Dendritic cell treated with granulocyte-macrophage colony-stimulating factor and Interleukin-4, amounts not matched to agents 40 ng/mL and 50 ng/mL, for 4 days (primary cell): Measurements from ENCODE around the gene RTN4RL2.
"Not testable (repeated sequence)": the region's sequence is repeated elsewhere in the genome, so short reads cannot be mapped to it uniquely, and the experiment has no call there.

Experiments used
- H3K27ac Mint-ChIP-seq: one replicate; pipeline ENCODE4 v1.8.0; 2022; ENCODE audit warnings: mild to moderate bottlenecking, mixed read lengths
- H3K27me3 Mint-ChIP-seq: one replicate; pipeline ENCODE4 v1.8.0; 2022; ENCODE audit warnings: mild to moderate bottlenecking, mixed read lengths
- H3K36me3 Mint-ChIP-seq: one replicate; pipeline ENCODE4 v1.8.0; 2022; ENCODE audit warnings: low read depth, mixed read lengths
- H3K4me1 Mint-ChIP-seq: one replicate; pipeline ENCODE4 v1.8.0; 2022; ENCODE audit warnings: low read depth, mixed read lengths
- H3K4me3 Mint-ChIP-seq: one replicate; pipeline ENCODE4 v1.8.0; 2022; ENCODE audit warnings: mild to moderate bottlenecking, moderate library complexity, mixed read lengths
- H3K9me3 Mint-ChIP-seq: one replicate; pipeline ENCODE4 v1.8.0; 2022; ENCODE audit warnings: mixed read lengths
- intact Hi-C: fragments of 100-400 bp; cut with micrococcal nuclease; formaldehyde crosslinking; loops from one replicate; pipeline ENCODE4 v1.15.0; 2022

The RTN4RL2 gene

GRCh38 chr11:57444362-57445121, 15.8 kb upstream of the RTN4RL2 start:
- Mint-ChIP-seq H3K27me3 (peaks cover 11% of the 10 kb centered on the region), H3K4me1 (peaks cover 21% of the 10 kb centered on the region), H3K36me3 (no peaks in the 10 kb centered on the region), H3K4me3 (no peak overlapping the region), H3K9me3 (no peaks in the 10 kb centered on the region), H3K27ac (no peak overlapping the region)
- intact Hi-C loops: no loop called here

DNA sequence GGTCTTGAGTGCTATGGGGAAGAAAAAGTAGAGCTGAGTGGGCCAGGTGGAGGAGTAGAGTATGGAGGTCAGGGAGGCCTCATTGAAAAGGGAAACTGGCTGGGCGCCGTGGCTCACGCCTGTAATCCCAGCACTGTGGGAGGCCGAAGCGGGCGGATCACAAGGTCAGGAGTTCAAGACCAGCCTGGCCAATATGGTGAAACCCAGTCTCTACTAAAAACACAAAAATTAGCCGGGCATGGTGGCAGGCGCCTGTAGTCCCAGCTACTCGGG, 15.3 kb upstream of the RTN4RL2 start:
- not testable (repeated sequence) for H3K4me3 Mint-ChIP-seq, H3K9me3 Mint-ChIP-seq

DNA sequence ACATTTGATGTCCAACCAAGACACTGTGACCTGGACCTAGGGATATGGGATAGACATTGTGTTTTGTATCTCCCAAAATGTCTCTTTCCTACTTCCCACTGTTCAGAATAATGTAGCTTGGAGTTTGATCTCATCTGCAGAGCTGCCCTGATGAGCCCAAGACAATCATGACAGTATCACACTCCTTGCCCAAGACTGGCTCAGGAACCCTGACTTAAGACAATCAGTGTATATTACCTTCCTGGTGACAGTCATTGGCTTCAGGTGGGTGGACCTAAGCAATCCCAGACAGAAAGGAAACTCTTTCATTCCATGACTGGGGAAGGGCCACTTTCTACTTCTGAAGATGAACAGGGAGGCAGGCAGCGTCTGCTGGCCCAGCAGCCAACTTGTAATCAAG, 14.3 kb upstream of the RTN4RL2 start:
- intact Hi-C loops: no loop called here
- H3K36me3 Mint-ChIP-seq: no peaks in the 10 kb centered on the region
- H3K27me3 Mint-ChIP-seq: peaks cover 11% of the 10 kb centered on the region

More for the DNA sequence above, 15.3 kb upstream of the RTN4RL2 start:
- H3K4me1 Mint-ChIP-seq: peaks cover 17% of the 10 kb centered on the region
- peaks cover 11% of the 10 kb centered on the region for H3K27me3 Mint-ChIP-seq
- H3K27ac Mint-ChIP-seq, H3K36me3 Mint-ChIP-seq, intact Hi-C loops: not testable (repeated sequence)

GRCh38 chr11:57453543-57454177, 6.7 kb upstream of the RTN4RL2 start:
- intact Hi-C loops: no loop called here
- H3K27ac Mint-ChIP-seq: no peak overlapping the region
- peaks cover 17% of the 10 kb centered on the region for H3K27me3 Mint-ChIP-seq
- H3K9me3 Mint-ChIP-seq: no peaks in the 10 kb centered on the region
- H3K4me3 Mint-ChIP-seq: no peak overlapping the region
- peaks cover 18% of the 10 kb centered on the region for H3K4me1 Mint-ChIP-seq
- no peaks in the 10 kb centered on the region for H3K36me3 Mint-ChIP-seq

More for the DNA sequence above, 14.3 kb upstream of the RTN4RL2 start:
- H3K27ac Mint-ChIP-seq: no peak overlapping the region
- peaks cover 17% of the 10 kb centered on the region for H3K4me1 Mint-ChIP-seq
- H3K4me3 Mint-ChIP-seq: no peak overlapping the region
- no peaks in the 10 kb centered on the region for H3K9me3 Mint-ChIP-seq

DNA sequence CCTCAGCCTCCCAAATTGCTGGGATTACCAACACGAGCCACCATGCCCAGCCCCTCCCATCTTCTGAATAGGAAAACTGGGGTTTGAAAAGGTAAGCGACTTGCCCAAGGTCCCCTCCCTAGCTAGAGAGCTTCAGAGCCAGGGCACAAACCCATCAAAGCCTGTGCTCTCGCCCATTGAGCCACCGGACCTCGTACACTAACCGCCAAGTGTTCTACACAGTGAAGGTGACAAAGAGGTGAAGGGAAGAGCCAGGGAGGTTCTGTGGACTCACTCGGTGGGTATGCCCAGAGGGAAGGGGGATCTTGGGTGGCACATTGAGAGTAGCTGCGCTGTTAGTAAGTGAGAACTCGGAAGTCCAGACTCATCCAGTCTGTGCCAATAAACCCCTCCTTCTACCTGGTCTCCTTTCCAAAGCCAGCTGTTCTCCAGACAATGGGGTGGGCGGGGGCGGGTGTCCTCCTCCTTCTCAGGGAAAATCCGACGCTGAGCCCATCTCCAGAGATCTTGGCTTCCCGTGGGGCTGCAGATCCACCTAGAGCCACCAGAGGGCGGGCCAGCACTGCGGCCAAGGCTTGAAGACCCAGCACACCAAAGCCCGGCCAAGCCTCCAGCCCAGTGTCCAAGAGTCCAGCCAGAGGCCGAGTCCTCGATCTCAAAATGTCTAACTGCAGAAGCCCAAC, 3.2 kb upstream of the RTN4RL2 start:
- no peaks in the 10 kb centered on the region for H3K36me3 Mint-ChIP-seq
- peaks cover 43% of the 10 kb centered on the region for H3K27me3 Mint-ChIP-seq
- no peak overlapping the region for H3K4me3 Mint-ChIP-seq

GRCh38 chr11:57457643-57458023, 2.7 kb upstream of the RTN4RL2 start:
- Mint-ChIP-seq H3K9me3 (no peaks in the 10 kb centered on the region), H3K27me3 (peaks cover 48% of the 10 kb centered on the region), H3K4me1 (peaks cover 31% of the 10 kb centered on the region), H3K27ac (no peak overlapping the region), H3K36me3 (no peaks in the 10 kb centered on the region), H3K4me3 (peak overlapping the region; percentile 21)
- intact Hi-C loops: loop anchor here (1.0 to 5.0 kb wide), 4 partner anchors 25 to 187 kb away; no protein-coding TSS in a partner anchor

More for the DNA sequence above, 3.2 kb upstream of the RTN4RL2 start:
- H3K27ac Mint-ChIP-seq: no peak overlapping the region
- peaks cover 31% of the 10 kb centered on the region for H3K4me1 Mint-ChIP-seq
- intact Hi-C loops: loop anchor here (5.0 kb wide), 1 partner anchor 110 kb away; no protein-coding TSS in a partner anchor
- H3K9me3 Mint-ChIP-seq: no peaks in the 10 kb centered on the region

GRCh38 chr11:57458060-57458409, 2.3 kb upstream of the RTN4RL2 start:
- H3K27me3 Mint-ChIP-seq: peaks cover 51% of the 10 kb centered on the region
- H3K4me3 Mint-ChIP-seq: no peak overlapping the region
- no peaks in the 10 kb centered on the region for H3K9me3 Mint-ChIP-seq
- peaks cover 31% of the 10 kb centered on the region for H3K4me1 Mint-ChIP-seq
- intact Hi-C loops: loop anchor here (1.0 to 5.0 kb wide), 4 partner anchors 25 to 187 kb away; no protein-coding TSS in a partner anchor
- H3K36me3 Mint-ChIP-seq: no peaks in the 10 kb centered on the region
- H3K27ac Mint-ChIP-seq: no peak overlapping the region

DNA sequence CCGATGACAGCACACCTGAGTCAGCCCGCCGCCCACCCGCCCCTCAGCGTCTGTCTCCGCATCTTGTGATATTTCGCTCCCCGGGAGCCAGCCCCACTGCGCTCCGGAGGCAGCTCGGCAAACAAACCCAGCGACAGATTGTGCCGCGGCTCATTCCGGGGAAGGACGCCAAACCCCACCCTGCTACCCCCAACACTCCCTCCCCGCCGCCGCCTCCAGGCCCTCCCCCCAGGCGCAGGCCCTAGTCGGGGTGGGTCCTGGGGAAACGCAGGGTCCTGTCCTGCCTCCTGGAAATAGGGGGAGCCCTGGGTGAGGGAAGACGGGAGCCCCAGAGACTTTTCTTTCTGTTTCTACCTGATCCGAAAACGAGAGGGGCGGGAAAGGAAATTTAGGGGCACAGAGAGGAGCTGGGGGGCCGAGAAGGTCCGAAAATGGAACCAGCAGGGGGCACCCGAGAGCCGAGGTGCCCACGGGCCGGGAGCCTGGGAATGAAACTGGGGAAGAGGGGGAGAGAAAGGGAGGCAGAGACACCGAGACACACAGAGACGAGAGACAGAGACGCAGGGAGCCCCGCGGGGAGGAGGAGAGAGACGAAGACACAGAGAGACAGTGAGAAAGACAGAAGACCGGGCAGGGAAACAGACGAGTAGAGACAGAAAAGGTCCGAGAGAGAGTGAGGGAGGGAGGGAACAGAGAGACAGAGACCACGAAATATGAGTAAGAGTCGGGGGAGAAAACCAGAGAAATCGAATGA, 1.7 kb upstream of the RTN4RL2 start:
- H3K4me1 Mint-ChIP-seq: peaks cover 31% of the 10 kb centered on the region
- peaks cover 56% of the 10 kb centered on the region for H3K27me3 Mint-ChIP-seq
- no peak overlapping the region for H3K27ac Mint-ChIP-seq

DNA sequence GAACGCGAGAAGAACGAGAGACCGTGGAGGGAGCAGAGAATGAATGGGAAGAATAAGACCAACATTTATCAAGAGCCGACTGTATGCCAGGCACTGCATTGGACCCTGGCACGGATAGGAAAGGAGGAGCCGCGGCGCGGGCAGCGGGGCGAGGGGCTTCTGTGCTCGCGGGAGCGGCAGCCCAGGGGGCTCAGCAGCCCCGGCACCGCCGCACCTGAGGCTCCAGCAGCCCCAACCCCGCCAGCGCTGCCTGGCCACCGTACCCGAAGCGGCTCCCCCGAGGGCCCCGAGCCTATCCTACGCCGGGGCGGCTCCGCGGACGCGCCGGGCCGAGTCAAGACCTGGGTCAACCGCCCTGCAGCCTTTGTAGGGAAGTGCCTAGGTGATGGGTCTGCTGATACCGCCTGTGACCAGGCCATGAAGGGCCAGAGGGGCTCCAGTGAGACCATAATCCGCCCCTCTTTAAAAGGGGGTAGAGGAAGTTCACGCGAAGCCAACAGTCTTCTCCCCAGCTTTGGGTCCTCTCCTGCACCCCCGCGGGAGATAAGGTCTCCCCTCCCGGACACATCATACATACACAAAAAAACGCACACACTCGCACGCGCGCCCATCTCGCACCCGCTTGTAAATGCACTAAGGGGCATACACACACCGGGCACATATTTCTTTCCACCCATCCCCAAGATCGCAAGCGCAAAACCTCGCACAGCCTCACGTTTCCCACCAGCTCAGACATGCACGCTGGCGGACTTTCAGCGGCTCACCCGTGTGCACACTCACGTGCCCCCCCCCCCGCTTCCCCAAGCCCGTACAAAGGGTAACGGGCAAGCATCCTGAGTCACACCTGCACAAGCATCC, 935 bp upstream of the RTN4RL2 start:
- intact Hi-C loops: loop anchor here (2.0 to 5.0 kb wide), 3 partner anchors 23 to 185 kb away; no protein-coding TSS in a partner anchor
- Mint-ChIP-seq H3K4me1 (peaks cover 38% of the 10 kb centered on the region), H3K27me3 (peaks cover 56% of the 10 kb centered on the region), H3K9me3 (no peaks in the 10 kb centered on the region), H3K4me3 (peak overlapping the region; percentile 73), H3K27ac (no peak overlapping the region), H3K36me3 (no peaks in the 10 kb centered on the region)

More for the DNA sequence above, 1.7 kb upstream of the RTN4RL2 start:
- intact Hi-C loops: loop anchor here (1.0 to 5.0 kb wide), 4 partner anchors 24 to 186 kb away; no protein-coding TSS in a partner anchor
- H3K9me3 Mint-ChIP-seq: no peaks in the 10 kb centered on the region
- H3K4me3 Mint-ChIP-seq: peak overlapping the region; percentile 73
- H3K36me3 Mint-ChIP-seq: no peaks in the 10 kb centered on the region

DNA sequence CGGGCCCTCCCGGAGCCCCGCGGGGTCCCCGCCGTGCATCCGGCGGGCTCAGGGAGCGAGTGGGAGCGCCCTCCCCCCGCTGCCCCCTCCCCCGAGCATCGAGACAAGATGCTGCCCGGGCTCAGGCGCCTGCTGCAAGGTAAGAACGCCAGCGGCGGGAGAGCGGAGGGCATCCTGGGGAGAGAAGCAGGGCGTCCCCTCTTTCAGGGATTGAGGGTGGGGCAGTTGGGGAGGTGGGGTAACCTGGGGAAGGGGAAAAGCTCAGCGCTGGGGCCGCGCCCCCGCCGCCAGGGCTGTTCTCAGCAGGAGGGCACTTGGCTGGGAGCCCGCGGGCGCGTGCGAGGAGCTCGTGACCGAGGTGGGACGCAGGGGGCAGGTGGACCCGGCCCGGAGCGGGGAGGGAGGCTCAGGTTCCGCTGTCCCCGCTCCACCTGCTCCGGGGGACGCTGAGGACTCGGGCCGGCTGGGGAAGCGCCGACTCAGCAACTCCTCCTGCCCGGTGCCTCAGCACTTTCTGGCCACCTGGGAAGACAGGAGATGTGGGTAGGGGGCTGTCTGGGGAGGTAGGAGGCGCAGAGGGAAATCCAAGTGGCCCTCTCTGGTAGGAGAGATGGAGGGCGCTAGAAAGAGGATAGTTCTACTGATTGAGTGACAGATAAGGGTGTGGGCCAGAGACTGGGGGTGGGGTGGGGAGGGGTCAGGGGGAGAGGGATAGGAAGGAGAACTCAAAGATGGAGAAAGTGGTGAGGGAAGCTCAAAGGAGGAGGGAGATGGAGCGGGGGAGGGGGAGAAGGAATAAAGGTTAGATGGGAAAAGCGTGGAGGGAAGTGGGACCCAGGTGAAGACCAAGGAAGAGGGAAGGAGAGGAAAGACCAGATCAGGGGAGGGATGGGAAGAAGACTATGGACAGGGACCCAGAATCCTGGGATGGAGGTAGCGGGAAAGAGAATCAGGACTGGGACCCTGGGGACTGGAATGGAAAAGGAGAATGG, 726 bp downstream of the RTN4RL2 start:
- H3K9me3 Mint-ChIP-seq: no peaks in the 10 kb centered on the region
- H3K4me1 Mint-ChIP-seq: peaks cover 46% of the 10 kb centered on the region
- intact Hi-C loops: no loop called here
- no peak overlapping the region for H3K27ac Mint-ChIP-seq
- peaks cover 56% of the 10 kb centered on the region for H3K27me3 Mint-ChIP-seq
- peak overlapping the region; percentile 4 for H3K4me3 Mint-ChIP-seq
- H3K36me3 Mint-ChIP-seq: no peaks in the 10 kb centered on the region

DNA sequence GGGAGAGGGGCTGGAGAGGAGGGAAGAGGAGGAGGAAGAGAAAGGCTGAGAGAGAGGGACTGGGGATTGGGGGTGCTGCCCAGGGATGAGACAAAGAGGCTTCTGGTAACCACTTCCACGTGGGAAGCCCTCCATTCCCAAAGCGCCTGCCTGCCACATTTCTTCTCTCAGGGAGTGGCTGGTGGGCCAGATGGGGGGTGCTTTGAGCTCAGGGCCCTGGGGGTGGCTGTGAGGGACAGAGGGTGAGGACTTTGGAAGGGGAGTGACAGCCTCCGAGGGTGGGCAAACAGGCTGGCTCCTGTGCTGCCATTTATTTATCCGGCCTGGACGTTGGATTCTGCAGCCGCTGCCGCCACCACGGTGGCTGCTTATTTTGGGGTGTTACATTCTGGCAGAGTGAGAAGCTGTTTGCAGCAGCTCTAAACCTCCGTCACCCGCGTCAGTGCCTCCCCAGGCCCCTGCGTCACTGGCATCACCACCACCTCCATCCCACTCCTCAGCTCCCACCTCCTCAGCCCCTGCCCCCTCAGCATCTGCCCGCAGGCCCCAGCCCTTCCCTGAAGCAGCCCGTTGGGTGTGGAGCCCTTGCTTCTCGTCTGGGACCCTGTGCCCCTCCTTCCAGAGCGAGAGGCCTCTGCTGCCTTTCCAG, 1.6 kb downstream of the RTN4RL2 start:
- no peak overlapping the region for H3K27ac Mint-ChIP-seq
- no peaks in the 10 kb centered on the region for H3K36me3 Mint-ChIP-seq
- no peaks in the 10 kb centered on the region for H3K9me3 Mint-ChIP-seq
- intact Hi-C loops: no loop called here
- peaks cover 44% of the 10 kb centered on the region for H3K4me1 Mint-ChIP-seq
- peaks cover 55% of the 10 kb centered on the region for H3K27me3 Mint-ChIP-seq
- H3K4me3 Mint-ChIP-seq: no peak overlapping the region

- no peaks in the 10 kb centered on the region for H3K9me3 Mint-ChIP-seq
- peaks cover 37% of the 10 kb centered on the region for H3K4me1 Mint-ChIP-seq
- H3K27ac Mint-ChIP-seq: no peak overlapping the region
- H3K36me3 Mint-ChIP-seq: no peaks in the 10 kb centered on the region
- intact Hi-C loops: no loop called here
- H3K27me3 Mint-ChIP-seq: peaks cover 51% of the 10 kb centered on the region
- H3K4me3 Mint-ChIP-seq: no peak overlapping the region
Measured at GRCh38 chr11:57462597-57462996, 2.3 kb downstream of the RTN4RL2 start.
